A549 treated with CORT108297 at 1 μM for 4 hours (cell line): Measurements from ENCODE around the gene LRRFIP2. TPM values are rescaled to one million over a fixed set of nuclear protein-coding genes. Genes with fewer than 3 reads are reported as not detected.

Source experiments
- total RNA-seq: library from RNA; stranded (reverse); fragments of 200-300 nt; extraction: Qiagen RNA extraction; gene quantifications from 5 replicates; pipeline ENCODE4 v1.2.3, GENCODE V29; 2022

The LRRFIP2 gene, protein sequence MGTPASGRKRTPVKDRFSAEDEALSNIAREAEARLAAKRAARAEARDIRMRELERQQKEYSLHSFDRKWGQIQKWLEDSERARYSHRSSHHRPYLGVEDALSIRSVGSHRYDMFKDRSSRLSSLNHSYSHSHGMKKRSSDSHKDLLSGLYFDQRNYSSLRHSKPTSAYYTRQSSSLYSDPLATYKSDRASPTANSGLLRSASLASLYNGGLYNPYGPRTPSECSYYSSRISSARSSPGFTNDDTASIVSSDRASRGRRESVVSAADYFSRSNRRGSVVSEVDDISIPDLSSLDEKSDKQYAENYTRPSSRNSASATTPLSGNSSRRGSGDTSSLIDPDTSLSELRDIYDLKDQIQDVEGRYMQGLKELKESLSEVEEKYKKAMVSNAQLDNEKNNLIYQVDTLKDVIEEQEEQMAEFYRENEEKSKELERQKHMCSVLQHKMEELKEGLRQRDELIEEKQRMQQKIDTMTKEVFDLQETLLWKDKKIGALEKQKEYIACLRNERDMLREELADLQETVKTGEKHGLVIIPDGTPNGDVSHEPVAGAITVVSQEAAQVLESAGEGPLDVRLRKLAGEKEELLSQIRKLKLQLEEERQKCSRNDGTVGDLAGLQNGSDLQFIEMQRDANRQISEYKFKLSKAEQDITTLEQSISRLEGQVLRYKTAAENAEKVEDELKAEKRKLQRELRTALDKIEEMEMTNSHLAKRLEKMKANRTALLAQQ
- 50.1 to 63.3 TPM (median 51.2 TPM) in 5 replicates for total RNA-seq

GRCh38 chr3:37174532-37175126 lies at the start of gene LRRFIP2:
TSS of gene LRRFIP2 (minus strand) at chr3:37174582. CDS start at chr3:37148983, 25,599 bp downstream.

Other genes starting within 250 kb of the LRRFIP2 start
- gene TRANK1, start 229.5 kb downstream of the LRRFIP2 start, total RNA-seq = 1.2 to 2.8 TPM (median 1.9 TPM) in 5 replicates
- gene EPM2AIP1, start 181.5 kb downstream of the LRRFIP2 start, total RNA-seq = 4.5 to 5.9 TPM (median 5.4 TPM) in 5 replicates
- gene MLH1, start 181.1 kb downstream of the LRRFIP2 start, total RNA-seq = 30.8 to 40.5 TPM (median 31.8 TPM) in 5 replicates
- 26.9 to 38.7 TPM (median 31.0 TPM) in 5 replicates for gene GOLGA4, start 68.7 kb upstream of the LRRFIP2 start, total RNA-seq